GM08714 (cell line): ENCODE results near the gene GLIPR2.
A peak's percentile ranks its signal among the peaks of the same experiment; 100 is the strongest.
"Not testable (repeated sequence)": the region's sequence is repeated elsewhere in the genome, so short reads cannot be mapped to it uniquely, and the experiment has no call there.

Experiments
- H3K4me3 ChIP-seq: fragments of 200-500 bp; sonication (Bioruptor generic); 2 replicates; pipeline ENCODE4 v1.5.1; 2014; ENCODE audit warnings: mild to moderate bottlenecking, low read length, inconsistent platforms
- ZNF274 ChIP-seq: IDR thresholded peaks from 2 replicates; pipeline ENCODE4 v1.6.1; 2012; ENCODE audit warnings: mild to moderate bottlenecking, low read depth, low read length

Gene GLIPR2

DNA sequence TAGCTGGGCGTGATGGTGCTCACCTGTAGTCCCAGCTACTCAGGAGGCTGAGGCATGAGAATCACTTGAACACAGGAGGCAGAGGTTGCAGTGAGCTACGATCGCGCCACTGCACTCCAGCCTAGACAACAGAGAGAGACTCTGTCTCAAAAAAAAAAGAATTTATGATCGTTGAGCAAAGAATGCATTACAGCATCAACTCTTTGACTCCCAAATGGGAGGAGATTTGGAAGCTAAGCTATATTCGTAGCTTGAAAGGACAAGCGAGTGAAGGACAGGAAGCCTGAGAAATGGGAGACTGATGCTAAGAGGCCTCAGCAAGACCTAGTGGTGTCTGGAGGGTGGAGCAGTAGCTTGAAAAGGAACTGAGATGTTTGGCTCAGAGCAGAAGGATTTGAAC is 22.4 kb downstream of the GLIPR2 start:
- H3K4me3 ChIP-seq, result no peak overlapping the region
- TF ChIP-seq ZNF274, result no peak

DNA sequence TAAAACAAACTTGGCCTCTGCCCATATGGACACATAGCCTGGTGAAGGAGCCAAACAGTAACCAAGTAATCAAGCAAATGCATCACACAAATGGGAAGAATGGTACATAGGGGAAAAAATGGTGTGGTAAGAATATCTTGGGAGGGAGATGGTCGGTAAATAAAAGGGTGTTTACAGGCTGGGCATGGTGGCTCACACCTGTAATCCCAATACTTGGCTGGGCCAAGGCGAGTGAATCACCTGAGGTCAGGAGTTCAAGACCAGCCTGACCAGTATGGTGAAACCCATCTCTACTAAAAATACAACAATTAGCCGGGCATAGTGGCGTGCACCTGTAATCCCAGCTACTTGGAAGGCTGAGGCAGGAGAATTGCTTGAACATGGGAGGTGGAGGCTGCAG is 23.0 kb downstream of the GLIPR2 start:
- H3K4me3 ChIP-seq, result not testable (repeated sequence)

DNA sequence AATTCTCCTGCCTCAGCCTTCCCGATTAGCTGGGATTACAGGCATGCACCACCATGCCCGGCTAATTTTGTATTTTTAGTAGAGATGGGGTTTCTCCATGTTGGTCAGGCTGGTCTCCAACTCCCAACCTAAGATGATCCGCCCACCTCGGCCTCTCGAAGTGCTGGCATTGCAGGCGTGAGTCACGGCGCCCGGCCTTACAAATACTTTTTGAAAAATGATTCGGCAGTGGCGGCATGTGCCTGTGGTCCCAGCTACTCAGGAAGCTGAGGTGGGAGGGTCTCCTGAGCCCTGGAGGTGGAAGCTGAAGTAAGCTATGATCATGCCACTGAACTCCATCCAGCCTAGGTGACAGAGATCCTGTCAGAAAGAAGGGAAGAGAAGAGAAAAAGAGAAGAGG is 23.6 kb downstream of the GLIPR2 start:
- H3K4me3 ChIP-seq, result not testable (repeated sequence)

DNA sequence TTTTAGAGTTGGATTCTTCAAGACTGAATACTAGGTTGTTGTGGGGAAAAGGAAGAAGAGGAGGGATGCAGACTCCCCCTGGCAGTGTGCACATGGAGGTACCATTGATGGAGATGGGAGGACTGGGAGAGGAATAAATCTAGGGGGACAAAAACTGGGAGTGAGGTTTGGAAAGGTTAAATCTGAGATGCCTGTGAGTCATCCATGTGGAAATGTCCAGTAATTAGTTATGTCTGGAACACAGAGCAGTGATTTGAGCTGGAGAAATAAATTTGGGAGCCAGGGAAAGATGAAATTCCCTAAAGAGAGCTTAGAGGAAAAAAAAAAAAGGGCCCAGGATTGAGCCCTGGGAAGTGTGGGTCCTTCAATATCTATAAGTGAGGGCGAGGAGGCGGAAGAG is 24.7 kb downstream of the GLIPR2 start:
- TF ChIP-seq ZNF274, result no peak
- no peak overlapping the region for H3K4me3 ChIP-seq

DNA sequence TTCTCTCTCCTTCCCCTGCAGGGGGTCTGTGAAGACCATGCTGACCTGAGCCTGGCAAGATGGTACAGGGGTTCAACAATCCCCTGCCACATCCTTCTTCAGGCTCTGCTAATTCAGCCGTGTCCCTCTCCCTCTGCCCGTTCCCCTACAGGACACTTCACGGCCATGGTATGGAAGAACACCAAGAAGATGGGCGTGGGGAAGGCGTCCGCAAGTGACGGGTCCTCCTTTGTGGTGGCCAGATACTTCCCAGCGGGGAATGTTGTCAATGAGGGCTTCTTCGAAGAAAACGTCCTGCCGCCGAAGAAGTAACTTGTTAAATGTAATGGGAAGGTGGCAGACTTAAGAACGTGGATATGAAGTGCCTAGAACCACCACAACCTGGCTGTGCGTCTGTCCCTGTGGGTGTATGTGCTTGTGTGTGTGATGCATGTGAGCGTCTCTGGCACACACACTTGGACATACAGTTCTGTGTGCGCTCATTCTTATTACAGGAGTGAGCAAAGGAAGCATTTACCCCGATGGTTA is 25.7 kb downstream of the GLIPR2 start:
- H3K4me3 ChIP-seq, result no peak overlapping the region
- no peak for TF ChIP-seq ZNF274

DNA sequence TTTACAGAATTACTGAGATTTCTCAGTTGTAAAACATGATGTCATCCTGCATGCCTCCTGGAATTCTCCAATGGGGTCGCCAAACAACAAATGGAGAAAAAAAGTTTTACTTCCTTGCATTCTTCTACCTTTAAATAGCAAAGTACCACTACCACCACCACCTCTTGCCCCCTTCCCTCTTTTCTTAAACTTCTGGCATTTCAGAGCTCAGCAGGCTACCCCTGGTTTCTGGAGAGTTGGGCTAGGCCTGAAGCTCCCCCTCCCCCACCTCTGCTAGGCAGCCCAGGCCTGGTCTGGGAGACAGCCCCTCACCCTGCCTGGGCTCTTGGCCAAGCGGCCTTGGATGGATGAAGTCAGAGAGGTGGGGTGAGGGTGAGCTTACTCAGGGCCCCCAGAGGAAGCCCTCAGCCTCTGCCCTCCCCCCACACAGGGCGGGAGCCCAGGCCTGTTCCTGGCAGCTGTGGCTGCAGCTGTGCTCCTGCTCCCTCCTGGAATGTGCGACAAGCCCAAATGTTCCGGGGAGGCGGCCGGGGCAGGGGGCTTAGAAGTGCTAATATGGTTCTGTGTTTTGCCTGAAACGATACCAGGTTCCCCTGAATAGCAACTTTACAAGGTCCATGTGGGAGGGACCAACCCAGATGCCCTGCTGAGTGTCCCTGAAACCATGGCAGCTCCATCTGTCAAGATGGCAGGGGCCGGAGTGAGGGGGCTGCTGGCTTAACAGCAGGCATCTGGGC is 26.7 kb downstream of the GLIPR2 start:
- no peak for TF ChIP-seq ZNF274
- no peak overlapping the region for H3K4me3 ChIP-seq

DNA sequence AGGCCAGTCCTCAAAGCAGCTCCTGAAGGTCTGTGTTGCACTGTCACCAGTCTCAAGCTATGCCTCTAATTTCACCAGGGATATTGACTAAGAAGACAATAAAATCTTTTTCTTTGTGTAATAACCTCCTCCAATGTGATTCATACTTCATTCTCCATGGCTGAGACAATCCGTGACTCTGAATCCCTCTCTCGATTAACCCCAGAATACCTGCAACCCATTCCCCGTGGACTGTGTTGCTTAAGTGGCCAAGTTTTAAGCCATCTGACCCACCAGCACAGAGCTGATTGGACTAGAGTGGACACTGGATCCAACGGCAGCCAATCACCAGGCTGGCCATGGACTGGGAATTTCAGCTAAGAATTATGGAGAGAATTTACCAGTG is 27.2 kb downstream of the GLIPR2 start:
- TF ChIP-seq ZNF274, result no peak
- no peak overlapping the region for H3K4me3 ChIP-seq

DNA sequence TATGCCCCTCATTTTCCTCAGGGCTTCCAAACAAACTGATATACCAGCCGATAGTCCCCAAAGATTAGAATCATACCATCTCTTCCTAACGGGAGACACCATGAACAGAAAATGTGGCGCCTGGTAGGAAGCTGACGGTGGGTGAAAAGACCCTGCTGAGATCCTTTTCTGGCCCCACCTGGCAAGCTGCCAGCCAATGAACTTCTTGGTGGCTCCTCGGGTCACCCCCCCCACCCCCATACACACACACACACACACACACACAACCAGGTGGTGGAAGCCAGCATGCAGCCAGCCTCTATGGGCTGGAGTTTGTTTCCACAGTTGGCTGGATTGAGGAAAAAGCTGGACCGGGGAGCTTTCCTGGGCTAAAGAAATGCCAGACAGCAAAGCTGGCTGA is 27.8 kb downstream of the GLIPR2 start:
- no peak overlapping the region for H3K4me3 ChIP-seq
- no peak for TF ChIP-seq ZNF274

DNA sequence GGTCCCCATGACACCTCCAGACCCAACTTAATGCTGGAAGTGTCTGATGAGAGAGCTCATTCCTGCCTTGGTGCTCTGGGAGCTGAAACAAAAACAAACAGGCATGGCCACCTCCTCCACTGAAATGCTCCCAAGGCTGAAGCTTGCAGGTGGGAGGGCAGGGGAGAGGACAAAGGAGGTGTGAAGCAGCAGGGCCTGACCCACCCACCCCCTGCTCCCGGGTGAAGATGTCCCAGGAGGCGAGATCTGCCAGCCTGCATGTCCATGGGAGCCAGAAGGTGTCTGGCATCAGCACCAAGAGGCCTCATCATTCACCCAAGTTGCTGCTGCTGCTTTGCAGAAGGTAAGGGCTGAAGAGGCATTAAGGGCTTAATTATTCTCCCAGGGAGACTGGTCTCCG is 28.5 kb downstream of the GLIPR2 start:
- no peak for TF ChIP-seq ZNF274
- no peak overlapping the region for H3K4me3 ChIP-seq

DNA sequence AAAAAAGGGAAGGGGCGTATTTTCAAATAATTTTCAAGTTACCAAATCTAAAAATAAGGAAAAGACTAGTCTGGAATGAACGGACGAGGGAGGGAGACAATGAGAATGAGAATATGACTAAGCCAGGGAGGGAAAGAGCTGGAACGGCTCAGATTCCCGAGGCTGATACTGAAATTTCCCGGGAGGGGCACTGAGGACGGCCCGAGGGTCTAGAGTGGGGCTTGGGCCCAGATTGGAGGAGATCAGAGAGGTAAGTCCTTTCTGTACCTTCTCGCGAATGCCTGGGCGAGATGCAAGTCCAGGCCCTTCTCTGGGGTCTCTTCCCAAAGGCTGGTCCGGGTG is 29.3 kb downstream of the GLIPR2 start:
- H3K4me3 ChIP-seq, result no peak overlapping the region
- no peak for TF ChIP-seq ZNF274

DNA sequence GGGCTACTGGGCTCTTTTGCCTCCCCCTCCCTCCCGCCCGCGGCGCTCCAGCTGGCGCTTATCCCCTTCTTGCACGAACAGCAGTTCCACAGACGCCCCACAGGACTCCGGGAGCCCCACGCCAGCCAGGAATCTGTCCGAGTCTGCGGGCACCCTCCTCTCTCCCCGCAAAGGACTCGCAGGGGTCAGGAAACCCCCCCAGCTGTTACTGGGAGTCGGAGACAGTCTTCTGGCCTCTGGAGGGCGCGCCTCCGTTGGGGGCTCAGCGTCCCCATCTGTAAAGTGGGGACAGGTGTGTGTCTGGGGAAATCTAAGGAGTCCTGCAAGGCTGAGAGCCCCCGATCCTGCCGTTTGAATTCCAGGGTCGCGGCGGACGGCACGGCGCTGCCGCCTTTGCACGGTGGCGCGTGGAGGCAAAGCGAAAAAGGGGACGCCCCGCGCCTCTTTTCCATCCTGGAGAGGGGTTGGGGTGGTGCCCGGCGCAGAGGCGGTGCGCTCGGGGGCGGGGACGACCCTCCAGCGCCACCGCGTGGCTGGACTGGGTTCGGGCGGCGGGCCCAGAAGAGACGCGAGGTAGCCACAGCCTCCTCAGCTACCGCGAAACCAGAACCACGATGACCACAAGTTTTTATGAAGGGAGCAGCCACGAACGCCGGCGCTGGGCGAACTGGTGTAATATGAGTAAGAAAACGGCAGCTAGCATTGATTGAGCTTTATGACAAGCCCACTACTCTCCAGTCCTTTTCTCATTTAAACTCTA is 29.8 kb downstream of the GLIPR2 start:
- H3K4me3 ChIP-seq, result peak overlapping the region; percentile 7; the same call in 1 of the 2 replicates
- no peak for TF ChIP-seq ZNF274

DNA sequence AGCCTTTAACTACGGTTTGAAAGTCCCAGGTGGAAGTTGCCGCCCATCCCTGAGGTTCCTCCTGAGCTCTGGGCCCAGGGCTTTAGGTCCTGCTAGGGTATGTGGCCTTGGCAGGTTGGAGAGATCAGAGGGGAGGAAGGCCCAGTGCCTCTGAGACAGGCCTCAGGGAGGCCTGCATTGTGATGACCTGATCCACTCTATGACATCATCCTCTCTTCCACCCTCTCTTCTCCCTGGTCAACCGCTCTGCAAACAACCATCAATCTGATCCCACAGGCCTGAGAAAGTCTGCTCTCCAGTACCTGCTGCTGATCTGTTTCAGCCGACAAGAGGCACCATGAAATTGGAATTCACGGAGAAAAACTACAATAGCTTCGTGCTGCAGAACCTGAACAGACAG is 32.6 kb downstream of the GLIPR2 start, which contains the start of gene CCIN:
Gene CCIN (plus strand): TSS at position 223 of the 400 bp plus-strand sequence. CDS start 115 bp downstream, at position 338.
- no peak for TF ChIP-seq ZNF274
- no peak within 1 kb of the TSS for H3K4me3 ChIP-seq

DNA sequence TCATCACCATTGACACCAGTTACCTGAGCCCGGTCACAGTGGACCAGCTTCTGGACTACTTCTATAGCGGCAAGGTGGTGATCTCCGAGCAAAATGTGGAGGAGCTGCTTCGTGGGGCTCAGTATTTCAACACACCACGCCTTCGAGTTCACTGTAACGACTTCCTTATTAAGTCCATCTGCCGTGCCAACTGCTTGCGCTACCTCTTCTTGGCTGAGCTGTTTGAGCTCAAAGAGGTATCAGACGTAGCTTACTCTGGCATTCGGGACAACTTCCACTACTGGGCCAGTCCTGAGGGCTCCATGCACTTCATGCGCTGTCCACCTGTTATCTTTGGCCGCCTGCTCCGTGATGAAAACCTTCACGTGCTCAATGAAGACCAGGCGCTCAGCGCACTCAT is 33.2 kb downstream of the GLIPR2 start:
- no peak overlapping the region for H3K4me3 ChIP-seq
- TF ChIP-seq ZNF274, result no peak

DNA sequence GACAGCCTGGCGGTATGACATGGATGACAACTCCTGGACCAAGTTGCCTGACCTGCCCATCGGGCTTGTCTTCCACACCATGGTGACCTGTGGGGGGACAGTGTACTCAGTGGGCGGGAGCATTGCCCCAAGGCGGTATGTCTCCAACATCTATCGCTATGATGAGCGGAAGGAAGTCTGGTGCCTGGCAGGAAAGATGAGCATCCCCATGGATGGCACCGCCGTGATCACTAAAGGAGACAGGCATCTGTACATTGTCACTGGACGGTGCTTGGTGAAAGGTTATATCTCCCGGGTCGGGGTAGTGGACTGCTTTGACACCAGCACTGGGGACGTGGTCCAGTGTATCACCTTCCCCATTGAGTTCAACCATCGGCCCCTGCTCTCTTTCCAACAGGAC is 34.0 kb downstream of the GLIPR2 start:
- H3K4me3 ChIP-seq, result no peak overlapping the region
- TF ChIP-seq ZNF274, result no peak

DNA sequence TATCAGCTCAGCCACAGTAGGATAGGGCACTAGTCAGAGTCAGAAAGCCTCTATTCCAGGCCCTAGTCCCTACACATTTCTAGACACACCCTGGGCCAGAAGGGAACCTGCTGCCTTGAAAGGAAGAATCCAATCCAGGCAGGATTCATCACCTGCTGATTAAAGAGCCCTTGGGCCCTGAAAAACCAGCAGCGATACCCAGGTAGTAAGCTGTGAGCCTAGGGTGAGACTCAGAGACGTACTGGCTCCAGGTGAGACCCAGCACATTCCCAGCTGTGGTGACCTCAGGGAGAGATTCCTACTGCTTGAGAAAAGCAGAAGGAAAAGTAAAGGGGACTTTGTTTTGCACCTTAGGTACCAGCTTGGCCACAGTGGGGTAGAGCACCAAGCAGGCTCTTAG is 37.3 kb downstream of the GLIPR2 start:
- H3K4me3 ChIP-seq, result no peak overlapping the region
- TF ChIP-seq ZNF274, result no peak

DNA sequence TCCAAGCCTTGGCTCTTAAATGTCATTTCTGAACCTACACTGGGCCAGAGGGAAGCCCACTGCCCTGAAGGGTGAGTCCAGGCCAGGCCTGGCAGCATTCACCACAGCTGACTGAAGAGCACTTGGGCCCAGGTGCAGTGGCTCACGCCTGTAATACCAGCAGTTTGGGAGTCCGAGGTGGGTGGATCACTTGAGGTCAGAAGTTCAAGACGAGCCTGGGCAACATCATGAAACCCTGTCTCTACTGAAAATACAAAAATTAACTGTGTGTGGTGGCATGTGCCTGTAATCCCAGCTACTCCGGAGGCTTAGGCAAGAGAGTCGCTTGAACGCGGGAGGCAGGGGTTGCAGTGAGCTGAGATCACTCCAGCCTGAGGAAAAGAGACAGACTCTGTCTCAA is 37.7 kb downstream of the GLIPR2 start:
- H3K4me3 ChIP-seq, result no peak overlapping the region
- no peak for TF ChIP-seq ZNF274
